Measurements from ENCODE around the gene RIPOR2. TPM values are rescaled to one million over a fixed set of nuclear protein-coding genes. Genes with fewer than 3 reads are reported as not detected.

Gene RIPOR2
- total and polyA plus RNA-seq, 2 donors (not counting 3 experiments of a cell fraction or from before 2014, with no cell fraction given), result 0.10 TPM; not detected in 1

DNA sequence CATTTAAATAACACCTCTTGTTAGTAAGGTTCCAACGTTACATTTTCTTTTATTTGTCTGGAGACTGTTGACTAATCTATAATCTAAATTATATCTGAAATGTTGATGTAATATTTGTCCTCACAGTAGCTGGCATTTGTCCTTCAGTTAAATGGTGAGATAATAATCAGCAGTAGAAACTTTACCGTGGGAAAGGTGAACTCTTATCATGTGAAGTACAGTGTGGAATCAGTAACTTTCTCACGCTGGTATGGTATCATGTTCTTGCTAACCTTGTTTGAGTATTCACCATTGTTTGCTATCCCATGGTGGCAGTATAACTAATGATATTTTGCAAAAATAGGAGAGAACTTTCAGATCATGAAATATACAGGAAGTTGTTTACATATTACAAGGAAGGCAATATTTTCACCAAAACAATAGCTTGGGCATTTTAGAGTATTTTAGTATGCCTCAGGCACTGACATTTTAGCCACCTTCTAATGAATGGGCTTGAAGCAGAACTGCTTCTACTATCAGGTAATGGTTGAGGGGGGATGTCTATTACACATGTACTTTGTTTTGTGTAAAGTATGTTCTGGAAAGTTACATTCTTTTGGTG lies 156.2 kb downstream of the RIPOR2 start:
- POLR2A ChIA-PET, result no interaction called here

More for the DNA sequence above, 156.2 kb downstream of the RIPOR2 start:
- Histone ChIP-seq H3K4me3 (replicated peaks in 1 of 3; ENCODE audit: insufficient read depth in 1 of 3, low read depth in 1 of 3, low read length in 3 of 3) (no peak overlapping the region), H4K20me1 (replicated peaks; ENCODE audit: control insufficient read depth, extremely low read depth, insufficient read depth, low read length) (no peaks in the 10 kb centered on the region), H3K9ac (replicated peaks; ENCODE audit: extremely low read depth, insufficient read depth, low read length) (no peak overlapping the region), H2AFZ (ENCODE audit: low read depth, low read length) (no peak overlapping the region), H3K9me1 (replicated peaks; ENCODE audit: control insufficient read depth, extremely low read depth, insufficient read depth, low read length) (no peaks in the 10 kb centered on the region), H3K4me1 (ENCODE audit: control insufficient read depth, extremely low read depth, insufficient read depth, low read length) (peaks cover 19% of the 10 kb centered on the region), H3K79me2 (ENCODE audit: control insufficient read depth, insufficient read depth, low read length) (peaks cover 54% of the 10 kb centered on the region), H3K9me3 (replicated peaks; ENCODE audit: control insufficient read depth, insufficient read depth, low read length) (no peaks in the 10 kb centered on the region), H3K27ac (ENCODE audit: insufficient read depth, low read depth, low read length) (no peak overlapping the region), H3K36me3 (ENCODE audit: control insufficient read depth in 2 of 2, extremely low read depth in 1 of 2, insufficient read depth in 2 of 2, low read length in 2 of 2) (peaks cover 0 to 19% of the 10 kb centered on the region in 2 experiments), H3K4me2 (ENCODE audit: insufficient read depth, low read length) (no peak overlapping the region), H3K27me3 (ENCODE audit: control insufficient read depth in 2 of 2, insufficient read depth in 2 of 2, low read length in 2 of 2) (no peaks in the 10 kb centered on the region)
- DNase-seq (ENCODE audit: low read depth, low spot score), result peak; percentile 18
- CTCF ChIA-PET, result interaction anchor here (0.9 to 1.6 kb wide), 3 partner anchors 11 to 198 kb away, joined by 3 to 7 read pairs (median 3); no protein-coding TSS in a partner anchor
- intact Hi-C loops (cut with micrococcal nuclease) (loop anchor here (5.0 to 10.0 kb wide), 3 partner anchors 238 to 395 kb away; no protein-coding TSS in a partner anchor), dilution Hi-C loops (cut with MboI; ENCODE audit: extremely low pct_ligation_motif_present, low sequenced_read_pairs) (no loop called here)
- no peak for TF ChIP-seq POLR2A (IDR thresholded peaks at IDR 0.05; ENCODE audit: low read depth, low read length)
- no peak for TF ChIP-seq GATA2 (IDR thresholded peaks at IDR 0.05; ENCODE audit: insufficient read depth, insufficient read length, low read depth, low read length)
- TF ChIP-seq MYC (IDR thresholded peaks at IDR 0.05; ENCODE audit: low read depth, low read length), result no peak
- TF ChIP-seq, protein P1, sequence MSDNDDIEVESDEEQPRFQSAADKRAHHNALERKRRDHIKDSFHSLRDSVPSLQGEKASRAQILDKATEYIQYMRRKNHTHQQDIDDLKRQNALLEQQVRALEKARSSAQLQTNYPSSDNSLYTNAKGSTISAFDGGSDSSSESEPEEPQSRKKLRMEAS (IDR thresholded peaks at IDR 0.05; ENCODE audit: insufficient read depth, insufficient read length), result no peak
- no peak for TF ChIP-seq EZH2 (IDR thresholded peaks at IDR 0.05; ENCODE audit: borderline replicate concordance, low read depth, low read length, severe bottlenecking)
- no peak for TF ChIP-seq POLR2AphosphoS5 (IDR thresholded peaks at IDR 0.05; ENCODE audit: insufficient read depth, low read depth, low read length)
- TF ChIP-seq, protein P2, sequence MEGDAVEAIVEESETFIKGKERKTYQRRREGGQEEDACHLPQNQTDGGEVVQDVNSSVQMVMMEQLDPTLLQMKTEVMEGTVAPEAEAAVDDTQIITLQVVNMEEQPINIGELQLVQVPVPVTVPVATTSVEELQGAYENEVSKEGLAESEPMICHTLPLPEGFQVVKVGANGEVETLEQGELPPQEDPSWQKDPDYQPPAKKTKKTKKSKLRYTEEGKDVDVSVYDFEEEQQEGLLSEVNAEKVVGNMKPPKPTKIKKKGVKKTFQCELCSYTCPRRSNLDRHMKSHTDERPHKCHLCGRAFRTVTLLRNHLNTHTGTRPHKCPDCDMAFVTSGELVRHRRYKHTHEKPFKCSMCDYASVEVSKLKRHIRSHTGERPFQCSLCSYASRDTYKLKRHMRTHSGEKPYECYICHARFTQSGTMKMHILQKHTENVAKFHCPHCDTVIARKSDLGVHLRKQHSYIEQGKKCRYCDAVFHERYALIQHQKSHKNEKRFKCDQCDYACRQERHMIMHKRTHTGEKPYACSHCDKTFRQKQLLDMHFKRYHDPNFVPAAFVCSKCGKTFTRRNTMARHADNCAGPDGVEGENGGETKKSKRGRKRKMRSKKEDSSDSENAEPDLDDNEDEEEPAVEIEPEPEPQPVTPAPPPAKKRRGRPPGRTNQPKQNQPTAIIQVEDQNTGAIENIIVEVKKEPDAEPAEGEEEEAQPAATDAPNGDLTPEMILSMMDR (IDR thresholded peaks at IDR 0.05; ENCODE audit: extremely low read depth in 1 of 2, insufficient read depth in 1 of 2, low read depth in 1 of 2, low read length in 2 of 2), result no peak
- no peak for TF ChIP-seq FOS (IDR thresholded peaks at IDR 0.05; ENCODE audit: borderline replicate concordance, insufficient read depth, low read length)
- no TSS peak for BruUV-seq (replicated peaks)
- no peak for FAIRE-seq

Data from endothelial cell of umbilical vein (primary cell).